OCI-M2 (cell line): ENCODE data around the gene CACNA2D3.

ENCODE experiments used
- DNase-seq: peaks from one replicate; lab custom pipeline; 2025; ENCODE audit not compliant: unreplicated experiment; lab: John Stamatoyannopoulos, UW

Gene CACNA2D3

GRCh38 chr3:54126551-54126950 lies 4.2 kb downstream of the CACNA2D3 start:
- DNase-seq: no peak

- DNase-seq: no peak
Measured at GRCh38 chr3:54127499-54128056, 5.2 kb downstream of the CACNA2D3 start.

GRCh38 chr3:54131026-54131605 lies 8.8 kb downstream of the CACNA2D3 start:
- DNase-seq: no peak

- no peak for DNase-seq
Measured at GRCh38 chr3:54131890-54132289, 9.5 kb downstream of the CACNA2D3 start.

- DNase-seq: no peak
Measured at GRCh38 chr3:54132685-54133084, 10.3 kb downstream of the CACNA2D3 start.

GRCh38 chr3:54133196-54133595 lies 10.8 kb downstream of the CACNA2D3 start:
- DNase-seq: no peak

- no peak for DNase-seq
Measured at GRCh38 chr3:54134155-54134554, 11.8 kb downstream of the CACNA2D3 start.

- no peak for DNase-seq
Measured at GRCh38 chr3:54134713-54135112, 12.4 kb downstream of the CACNA2D3 start.

GRCh38 chr3:54137311-54137710 lies 15.0 kb downstream of the CACNA2D3 start:
- DNase-seq: no peak

GRCh38 chr3:54138937-54139547 lies 16.7 kb downstream of the CACNA2D3 start:
- DNase-seq: no peak

GRCh38 chr3:54139630-54140029 lies 17.3 kb downstream of the CACNA2D3 start:
- DNase-seq: no peak

- DNase-seq: no peak
Measured at GRCh38 chr3:54144284-54144683, 21.9 kb downstream of the CACNA2D3 start.

GRCh38 chr3:54146506-54147239 lies 24.3 kb downstream of the CACNA2D3 start:
- DNase-seq: no peak

- DNase-seq: no peak
Measured at GRCh38 chr3:54150864-54151467, 28.6 kb downstream of the CACNA2D3 start.

GRCh38 chr3:54153477-54153876 lies 31.1 kb downstream of the CACNA2D3 start:
- DNase-seq: no peak

GRCh38 chr3:54157860-54158259 lies 35.5 kb downstream of the CACNA2D3 start:
- DNase-seq: no peak

- no peak for DNase-seq
Measured at GRCh38 chr3:54159917-54160316, 37.6 kb downstream of the CACNA2D3 start.

GRCh38 chr3:54163441-54163840 lies 41.1 kb downstream of the CACNA2D3 start:
- DNase-seq: no peak

GRCh38 chr3:54164192-54164975 lies 42.0 kb downstream of the CACNA2D3 start:
- no peak for DNase-seq

- no peak for DNase-seq
Measured at GRCh38 chr3:54165865-54166264, 43.5 kb downstream of the CACNA2D3 start.

GRCh38 chr3:54167999-54168398 lies 45.6 kb downstream of the CACNA2D3 start:
- DNase-seq: no peak
